Upper lobe of right lung (tissue), 1 donor: ENCODE data around the gene OSBPL2. TPM values are rescaled to one million over a fixed set of nuclear protein-coding genes. Genes with fewer than 3 reads are reported as not detected.

Experiments
- ATAC-seq: fragments of 200-7000 bp; cut with Tn5 transposase; one replicate; pipeline ENCODE4 v1.9.1; 2020; ENCODE audit warnings: mild to moderate bottlenecking, moderate library complexity
- DNase-seq: peaks from one replicate; pipeline ENCODE4 v3.0.0-alpha.2; 2020
- H3K27ac ChIP-seq: fragments of 200-600 bp; one replicate; pipeline ENCODE4 v1.8.0; 2022
- H3K27me3 ChIP-seq: fragments of 200-600 bp; one replicate; pipeline ENCODE4 v1.8.0; 2022; ENCODE audit warnings: mild to moderate bottlenecking
- H3K36me3 ChIP-seq: fragments of 200-600 bp; one replicate; pipeline ENCODE4 v1.8.0; 2022
- H3K4me1 ChIP-seq: fragments of 200-600 bp; one replicate; pipeline ENCODE4 v1.8.0; 2022
- H3K4me3 ChIP-seq: fragments of 200-600 bp; one replicate; pipeline ENCODE4 v1.8.0; 2022; ENCODE audit warnings: mild to moderate bottlenecking
- H3K9me3 ChIP-seq: fragments of 200-600 bp; one replicate; pipeline ENCODE4 v1.8.0; 2022
- intact Hi-C: fragments of 100-400 bp; cut with DNase I; formaldehyde crosslinking; loops from one replicate; pipeline ENCODE4 v1.11.0; 2022
- total RNA-seq: library from RNA; stranded (reverse); fragmentation: NEBNext Ultra II Directional; extraction: Animal tissue kit (Norgen Biotek cat#: 25700); gene quantifications from one replicate; pipeline ENCODE4 v1.2.1, GENCODE V29; 2021
- TF ChIP-seq, protein P1 (sequence below): fragments of 200-600 bp; IDR thresholded peaks from one replicate; pipeline ENCODE4 v1.8.0; 2022; ENCODE audit warnings: antibody characterized with exemption
- donor health status: DM: no; HTN: yes; CAD: no; lungs with severe emphysema.

Gene OSBPL2
- total RNA-seq, 1 donor from 2014 or later = 52.3 TPM

- Histone ChIP-seq H3K27me3 (peaks cover 5% of the 10 kb centered on the region), H3K27ac (no peak overlapping the region), H3K4me3 (no peak overlapping the region), H3K36me3 (no peaks in the 10 kb centered on the region), H3K4me1 (no peaks in the 10 kb centered on the region), H3K9me3 (no peaks in the 10 kb centered on the region)
- TF ChIP-seq, protein P1, sequence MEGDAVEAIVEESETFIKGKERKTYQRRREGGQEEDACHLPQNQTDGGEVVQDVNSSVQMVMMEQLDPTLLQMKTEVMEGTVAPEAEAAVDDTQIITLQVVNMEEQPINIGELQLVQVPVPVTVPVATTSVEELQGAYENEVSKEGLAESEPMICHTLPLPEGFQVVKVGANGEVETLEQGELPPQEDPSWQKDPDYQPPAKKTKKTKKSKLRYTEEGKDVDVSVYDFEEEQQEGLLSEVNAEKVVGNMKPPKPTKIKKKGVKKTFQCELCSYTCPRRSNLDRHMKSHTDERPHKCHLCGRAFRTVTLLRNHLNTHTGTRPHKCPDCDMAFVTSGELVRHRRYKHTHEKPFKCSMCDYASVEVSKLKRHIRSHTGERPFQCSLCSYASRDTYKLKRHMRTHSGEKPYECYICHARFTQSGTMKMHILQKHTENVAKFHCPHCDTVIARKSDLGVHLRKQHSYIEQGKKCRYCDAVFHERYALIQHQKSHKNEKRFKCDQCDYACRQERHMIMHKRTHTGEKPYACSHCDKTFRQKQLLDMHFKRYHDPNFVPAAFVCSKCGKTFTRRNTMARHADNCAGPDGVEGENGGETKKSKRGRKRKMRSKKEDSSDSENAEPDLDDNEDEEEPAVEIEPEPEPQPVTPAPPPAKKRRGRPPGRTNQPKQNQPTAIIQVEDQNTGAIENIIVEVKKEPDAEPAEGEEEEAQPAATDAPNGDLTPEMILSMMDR = no peak
- ATAC-seq = no peak
- no peak for DNase-seq
- intact Hi-C loops = no loop called here
Observed at GRCh38 chr20:62232194-62232593, 6.1 kb upstream of the OSBPL2 start.

- TF ChIP-seq, protein P1 = no peak
- DNase-seq = no peak
- no peak overlapping the region for H3K27ac ChIP-seq
- no peak overlapping the region for H3K4me3 ChIP-seq
- no peaks in the 10 kb centered on the region for H3K4me1 ChIP-seq
- no peaks in the 10 kb centered on the region for H3K27me3 ChIP-seq
- intact Hi-C loops = no loop called here
- H3K36me3 ChIP-seq = no peaks in the 10 kb centered on the region
- H3K9me3 ChIP-seq = no peaks in the 10 kb centered on the region
- ATAC-seq = no peak
Observed at GRCh38 chr20:62232770-62233645, 5.3 kb upstream of the OSBPL2 start.

GRCh38 chr20:62233684-62234083 is 4.6 kb upstream of the OSBPL2 start:
- TF ChIP-seq, protein P1 = no peak
- no peak for DNase-seq
- ATAC-seq = no peak

GRCh38 chr20:62234339-62234738 is 4.0 kb upstream of the OSBPL2 start:
- H3K27me3 ChIP-seq = no peaks in the 10 kb centered on the region
- no peak overlapping the region for H3K4me3 ChIP-seq
- intact Hi-C loops = no loop called here
- peaks cover 2% of the 10 kb centered on the region for H3K4me1 ChIP-seq
- TF ChIP-seq, protein P1 = no peak
- no peak overlapping the region for H3K27ac ChIP-seq
- ATAC-seq (no peak), DNase-seq (peak; percentile 77)
- H3K9me3 ChIP-seq = no peaks in the 10 kb centered on the region
- H3K36me3 ChIP-seq = no peaks in the 10 kb centered on the region

More at GRCh38 chr20:62233684-62234083, 4.6 kb upstream of the OSBPL2 start:
- intact Hi-C loops = no loop called here
- Histone ChIP-seq H3K36me3 (no peaks in the 10 kb centered on the region), H3K9me3 (no peaks in the 10 kb centered on the region), H3K4me3 (no peak overlapping the region), H3K27ac (no peak overlapping the region), H3K27me3 (no peaks in the 10 kb centered on the region), H3K4me1 (no peaks in the 10 kb centered on the region)

DNA sequence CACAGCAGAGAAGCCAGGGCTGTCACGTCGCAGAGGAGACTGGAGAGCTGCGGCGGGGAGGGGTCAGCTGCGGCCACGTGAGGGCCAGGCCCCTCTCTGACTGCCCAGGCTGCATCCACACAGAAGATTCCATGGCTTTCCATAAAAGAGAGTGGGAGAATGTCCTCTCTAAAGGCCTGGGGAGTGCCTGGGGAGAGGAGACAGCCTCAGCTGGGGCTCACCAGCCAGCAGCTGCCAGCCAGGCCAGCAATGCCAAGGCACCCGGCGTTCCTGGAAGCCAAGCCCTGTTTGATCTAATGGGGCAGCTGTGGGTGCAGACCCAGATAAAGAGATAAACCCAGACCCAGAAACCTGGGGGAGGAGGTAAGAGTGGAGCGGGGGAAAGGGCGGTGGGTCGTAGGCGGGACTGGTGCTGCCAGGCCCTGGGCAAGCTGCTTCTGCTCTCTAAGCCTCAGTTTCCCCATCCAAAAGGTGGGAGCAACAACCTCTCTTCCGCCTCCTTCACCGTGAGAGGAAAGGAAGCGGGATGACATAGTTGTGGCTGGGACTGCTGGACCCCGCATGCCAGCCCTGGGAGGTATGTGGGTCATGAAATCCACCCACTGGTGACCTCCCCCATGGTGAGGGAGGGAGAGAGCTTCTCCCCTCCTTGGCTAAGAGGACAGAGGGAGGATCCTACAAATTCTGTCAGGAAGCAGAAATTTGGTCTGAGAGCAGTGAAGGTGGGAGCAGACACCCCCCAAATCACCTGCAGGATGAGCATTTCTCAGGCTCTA is 3.1 kb upstream of the OSBPL2 start:
- intact Hi-C loops = no loop called here
- Histone ChIP-seq H3K4me1 (peaks cover 10% of the 10 kb centered on the region), H3K4me3 (no peak overlapping the region), H3K27me3 (no peaks in the 10 kb centered on the region), H3K27ac (no peak overlapping the region), H3K9me3 (no peaks in the 10 kb centered on the region), H3K36me3 (no peaks in the 10 kb centered on the region)
- DNase-seq (no peak), ATAC-seq (no peak)
- TF ChIP-seq, protein P1 = no peak
